HEK293T (cell line): ENCODE measurements around the gene EXD2.
"Not testable (repeated sequence)": the region's sequence is repeated elsewhere in the genome, so short reads cannot be mapped to it uniquely, and the experiment has no call there.

Experiments
- BHLHE40 ChIP-seq: fragments of 450-650 bp; IDR thresholded peaks from 2 replicates; pipeline ENCODE4 v1.6.1; 2016; ENCODE audit warnings: mild to moderate bottlenecking, moderate library complexity, borderline replicate concordance
- CTBP1 ChIP-seq: fragments of 450-650 bp; IDR thresholded peaks from 2 replicates; pipeline ENCODE4 v1.6.1; 2016; ENCODE audit warnings: borderline replicate concordance
- HDGF ChIP-seq: fragments of 450-650 bp; IDR thresholded peaks from 2 replicates; pipeline ENCODE4 v1.6.1; 2017; ENCODE audit warnings: antibody characterized with exemption, borderline replicate concordance
- SUZ12 ChIP-seq: fragments of 450-650 bp; IDR thresholded peaks from 2 replicates; pipeline ENCODE4 v1.6.1; 2016; ENCODE audit warnings: mild to moderate bottlenecking
- ZNF384 ChIP-seq: fragments of 450-650 bp; IDR thresholded peaks from 2 replicates; pipeline ENCODE4 v1.6.1; 2016

DNA sequence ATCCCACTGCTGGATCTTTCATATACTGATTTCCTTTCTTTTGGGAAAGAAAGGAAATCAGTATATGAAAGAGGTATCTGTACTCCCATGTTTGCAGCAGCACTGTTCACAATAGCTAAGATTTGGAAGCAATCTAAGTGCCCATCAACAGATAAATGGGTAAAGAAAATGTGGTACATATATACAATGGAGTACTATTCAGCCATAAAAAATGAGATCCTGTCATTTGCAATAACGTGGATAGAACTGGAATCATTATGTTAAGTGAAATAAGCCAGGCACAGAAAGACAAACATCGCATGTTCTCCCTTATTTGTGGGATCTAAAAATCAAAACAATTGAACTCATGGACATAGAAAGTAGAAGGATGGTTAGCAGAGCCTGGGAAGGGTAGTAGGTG, 25.5 kb upstream of the EXD2 start:
- not testable (repeated sequence) for TF ChIP-seq CTBP1, BHLHE40, ZNF384, SUZ12, HDGF
